Tibial nerve (tissue), 3 donors: ENCODE measurements around the gene KCNQ1.

ENCODE experiments used
- CTCF ChIP-seq, 5 experiments: fragments of 200-600 bp in 3 of 5; fragments of 450-650 bp in 2 of 5; sonication (generic) in 3 of 5; IDR thresholded peaks; one replicate each; pipeline ENCODE4 v1.5.1; 2016 to 2019; ENCODE audit warnings: antibody characterized with exemption in 5 of 5, mild to moderate bottlenecking in 3 of 5, moderate library complexity in 2 of 5
- POLR2A ChIP-seq, 2 donors: fragments of 450-650 bp; IDR thresholded peaks; one replicate each; pipeline ENCODE4 v1.6.1; 2017; ENCODE audit warnings: antibody characterized with exemption in 2 of 2, mild to moderate bottlenecking in 2 of 2, moderate library complexity in 2 of 2

GRCh38 chr11:2765491-2765890 lies 320.7 kb downstream of the KCNQ1 start:
- TF ChIP-seq POLR2A (IDR thresholded peaks at IDR 0.05): no peak
- no peak for TF ChIP-seq CTCF (IDR thresholded peaks at IDR 0.05)
